Suprapubic skin (tissue), 4 donors: Measurements from ENCODE around the gene CADPS2. TPM values are rescaled to one million over a fixed set of nuclear protein-coding genes. Genes with fewer than 3 reads are reported as not detected.

Experiments
- DNase-seq, 2 donors: peaks; one replicate each; pipeline ENCODE4 v3.0.0-alpha.2; 2019; ENCODE audit warnings: low spot score in 2 of 2
- H3K27ac ChIP-seq: fragments of 200-600 bp; sonication (generic); one replicate; pipeline ENCODE4 v1.5.1; 2019
- H3K27me3 ChIP-seq: fragments of 200-600 bp; sonication (generic); one replicate; pipeline ENCODE4 v1.5.1; 2019
- H3K36me3 ChIP-seq: fragments of 200-600 bp; sonication (generic); one replicate; pipeline ENCODE4 v1.5.1; 2019
- H3K4me1 ChIP-seq: fragments of 200-600 bp; sonication (generic); one replicate; pipeline ENCODE4 v1.5.1; 2019
- H3K4me3 ChIP-seq: fragments of 200-600 bp; sonication (generic); one replicate; pipeline ENCODE4 v1.5.1; 2019; ENCODE audit warnings: mild to moderate bottlenecking
- H3K9me3 ChIP-seq: fragments of 200-600 bp; sonication (generic); one replicate; pipeline ENCODE4 v1.5.1; 2019
- CTCF ChIP-seq, 2 donors: fragments of 200-600 bp in 1 of 2; fragments of 450-650 bp in 1 of 2; sonication (generic) in 1 of 2; IDR thresholded peaks; one replicate each; pipeline ENCODE4 v1.5.1; 2016 to 2019; ENCODE audit warnings: antibody characterized with exemption in 2 of 2, mild to moderate bottlenecking in 1 of 2, moderate library complexity in 1 of 2
- EP300 ChIP-seq: sonication (generic); formaldehyde crosslinking; IDR thresholded peaks from one replicate; pipeline ENCODE4 v1.6.1; 2017; ENCODE audit warnings: antibody characterized with exemption
- POLR2A ChIP-seq, 2 donors: fragments of 450-650 bp; IDR thresholded peaks; one replicate each; pipeline ENCODE4 v1.6.1; 2017; ENCODE audit warnings: antibody characterized with exemption in 2 of 2, mild to moderate bottlenecking in 2 of 2, moderate library complexity in 2 of 2
- POLR2AphosphoS5 ChIP-seq, 3 donors: sonication (generic); formaldehyde crosslinking; IDR thresholded peaks; one replicate each; pipeline ENCODE4 v1.6.1; 2017; ENCODE audit warnings: antibody characterized with exemption in 3 of 3
- WGBS: methylation state at CpG from one replicate; pipeline ENCODE4 v1.1.5; 2018; 5-methylcytosine and 5-hydroxymethylcytosine counted together
- total RNA-seq, 4 donors: library from RNA; depleted of rRNA; stranded (reverse); fragments of >200 nt; gene quantifications; one replicate each; pipeline ENCODE4 v1.1.0, GENCODE V29; 2016

Gene CADPS2
- total RNA-seq, 4 donors from 2014 or later = 3.9 to 9.8 (median 8.1) TPM

GRCh38 chr7:122750389-122750788 lies 135.9 kb downstream of the CADPS2 start:
- Histone ChIP-seq H3K27me3 (no peaks in the 10 kb centered on the region), H3K4me1 (no peaks in the 10 kb centered on the region), H3K27ac (no peak overlapping the region), H3K9me3 (no peaks in the 10 kb centered on the region), H3K4me3 (no peak overlapping the region), H3K36me3 (no peaks in the 10 kb centered on the region)
- DNase-seq = no peak
- WGBS = 91% methylated on average over 2 of the region's 2 CpGs
- no peak for TF ChIP-seq EP300
- no peak for TF ChIP-seq CTCF (IDR thresholded peaks at IDR 0.05)
- TF ChIP-seq POLR2A (IDR thresholded peaks at IDR 0.05) = no peak
- no peak for TF ChIP-seq POLR2AphosphoS5 (IDR thresholded peaks at IDR 0.05)

GRCh38 chr7:122748195-122748594 lies 138.1 kb downstream of the CADPS2 start:
- WGBS = 64% methylated on average over 2 of the region's 2 CpGs
- no peak for TF ChIP-seq POLR2A (IDR thresholded peaks at IDR 0.05)
- no peak for TF ChIP-seq CTCF (IDR thresholded peaks at IDR 0.05)
- no peaks in the 10 kb centered on the region for H3K4me1 ChIP-seq
- H3K9me3 ChIP-seq = no peaks in the 10 kb centered on the region
- H3K4me3 ChIP-seq = no peak overlapping the region
- H3K27me3 ChIP-seq = no peaks in the 10 kb centered on the region
- H3K36me3 ChIP-seq = no peaks in the 10 kb centered on the region
- DNase-seq = no peak
- no peak overlapping the region for H3K27ac ChIP-seq

- Histone ChIP-seq H3K4me1 (no peaks in the 10 kb centered on the region), H3K27ac (no peak overlapping the region), H3K27me3 (no peaks in the 10 kb centered on the region), H3K4me3 (no peak overlapping the region), H3K9me3 (no peaks in the 10 kb centered on the region), H3K36me3 (no peaks in the 10 kb centered on the region)
- WGBS = 74% methylated on average over 2 of the region's 2 CpGs
- TF ChIP-seq CTCF (IDR thresholded peaks at IDR 0.05) = no peak
- TF ChIP-seq POLR2A (IDR thresholded peaks at IDR 0.05) = no peak
- TF ChIP-seq EP300 = no peak
- DNase-seq = no peak
These were observed 139.3 kb downstream of the CADPS2 start for GRCh38 chr7:122746948-122747347.

GRCh38 chr7:122743211-122743610 lies 143.0 kb downstream of the CADPS2 start:
- H3K27ac ChIP-seq = no peak overlapping the region
- no peak for DNase-seq
- no peak for TF ChIP-seq POLR2AphosphoS5 (IDR thresholded peaks at IDR 0.05)
- TF ChIP-seq CTCF (IDR thresholded peaks at IDR 0.05) = no peak
- TF ChIP-seq POLR2A (IDR thresholded peaks at IDR 0.05) = no peak
- no peak for TF ChIP-seq EP300
- no peaks in the 10 kb centered on the region for H3K9me3 ChIP-seq
- no peaks in the 10 kb centered on the region for H3K27me3 ChIP-seq
- no peak overlapping the region for H3K4me3 ChIP-seq
- H3K36me3 ChIP-seq = no peaks in the 10 kb centered on the region
- H3K4me1 ChIP-seq = no peaks in the 10 kb centered on the region

- TF ChIP-seq EP300 (no peak), CTCF (IDR thresholded peaks at IDR 0.05) (no peak), POLR2AphosphoS5 (IDR thresholded peaks at IDR 0.05) (no peak), POLR2A (IDR thresholded peaks at IDR 0.05) (no peak)
- DNase-seq = no peak
- H3K9me3 ChIP-seq = no peaks in the 10 kb centered on the region
- no peak overlapping the region for H3K27ac ChIP-seq
- H3K4me3 ChIP-seq = no peak overlapping the region
- H3K27me3 ChIP-seq = no peaks in the 10 kb centered on the region
- 72% methylated on average over 2 of the region's 2 CpGs for WGBS
- no peaks in the 10 kb centered on the region for H3K4me1 ChIP-seq
- no peaks in the 10 kb centered on the region for H3K36me3 ChIP-seq
These were observed 147.3 kb downstream of the CADPS2 start for GRCh38 chr7:122738947-122739346.
